ENCODE results near the gene ZFAND6. TPM values are rescaled to one million over a fixed set of nuclear protein-coding genes. Genes with fewer than 3 reads are reported as not detected.

The ZFAND6 gene
- total and polyA plus RNA-seq, 10 of the 15 experiments (the other 5 are each of a cell fraction or from before 2014, with no cell fraction given), result 78.9 to 179 (median 135) TPM

DNA sequence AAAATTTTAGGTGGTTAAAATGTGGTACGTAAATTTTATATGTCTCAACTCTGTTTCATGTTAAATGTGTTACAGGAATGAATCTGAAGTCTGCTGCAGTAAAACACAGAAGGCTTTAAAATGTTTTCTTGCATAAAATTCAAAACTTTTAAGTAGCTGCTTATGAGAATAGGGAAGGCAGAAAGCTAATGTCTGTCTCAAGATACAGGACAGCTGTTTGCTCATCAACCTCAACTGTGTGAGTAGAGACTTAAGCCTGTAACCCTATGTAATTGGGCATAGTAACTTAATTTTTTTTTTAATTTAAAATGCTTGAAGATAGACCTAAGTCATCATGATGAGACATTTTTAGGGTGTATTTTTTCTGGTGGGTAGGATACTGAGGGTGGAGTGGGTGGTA lies 38.9 kb downstream of the ZFAND6 start:
- CTCF ChIA-PET, result interaction anchor here (1.0 to 1.2 kb wide), 5 partner anchors 10 to 152 kb away, joined by 3 to 4 read pairs (median 3); no protein-coding TSS in a partner anchor

More for the DNA sequence above, 38.9 kb downstream of the ZFAND6 start:
- ChIA-PET RAD21 (ENCODE audit: unreplicated experiment) (interaction anchor here (0.7 to 1.4 kb wide), 4 partner anchors 9 to 132 kb away, joined by 3 to 5 read pairs (median 4); no protein-coding TSS in a partner anchor), SMC1A (ENCODE audit: uncharacterized antibody, unreplicated experiment) (interaction anchor here (0.7 to 2.3 kb wide), 13 partner anchors 8 to 80 kb away, joined by 3 to 9 read pairs (median 4); no protein-coding TSS in a partner anchor), POLR2A (interaction anchor here (1.5 to 1.7 kb wide), 2 partner anchors 9 to 11 kb away, joined by 4 to 5 read pairs; no protein-coding TSS in a partner anchor)
- Histone ChIP-seq H3K4me3 (no peak overlapping the region; the same call in 1 of the 2 replicates), H4K20me1 (ENCODE audit: control insufficient read depth, insufficient read depth) (no peaks in the 10 kb centered on the region), H3K79me2 (ENCODE audit: control insufficient read depth, insufficient read depth, low read length) (peaks cover 68% of the 10 kb centered on the region), H3K27me3 (replicated peaks in 1 of 2; ENCODE audit: control insufficient read depth in 2 of 2, insufficient read depth in 2 of 2, low read length in 1 of 2) (no peaks in the 10 kb centered on the region), H3K9me3 (replicated peaks; ENCODE audit: control insufficient read depth, insufficient read depth, low read length) (no peaks in the 10 kb centered on the region), H3K4me2 (ENCODE audit: control insufficient read depth, insufficient read depth) (no peak overlapping the region; the same call in 1 of the 2 replicates), H2AFZ (ENCODE audit: control insufficient read depth, low read depth, low read length) (no peak overlapping the region), H3K36me3 (ENCODE audit: control insufficient read depth in 2 of 2, insufficient read depth in 2 of 2, low read length in 1 of 2) (peaks cover 0 to 5% of the 10 kb centered on the region in 2 experiments; a peak in 2 of 4 replicates), H3K4me1 (ENCODE audit: control insufficient read depth, insufficient read depth, low read length) (peaks cover 14% of the 10 kb centered on the region), H3K9ac (ENCODE audit: control insufficient read depth, insufficient read depth, low read length) (no peak overlapping the region), H3K27ac (ENCODE audit: control insufficient read depth, insufficient read depth) (no peak overlapping the region)
- no TSS peak for BruUV-seq (replicated peaks)
- TF ChIP-seq SREBF1 (IDR thresholded peaks at IDR 0.05; ENCODE audit: low read length) (no peak), SIX5 (IDR thresholded peaks at IDR 0.05; ENCODE audit: low read depth, low read length, severe bottlenecking) (no peak), KAT2A (conservative IDR thresholded peaks at IDR 0.05; ENCODE audit: control insufficient read depth, low read depth, low read length) (no peak), MEF2A (IDR thresholded peaks at IDR 0.05; ENCODE audit: insufficient read depth, low read depth, low read length) (no peak), NFIC (IDR thresholded peaks at IDR 0.05; ENCODE audit: low read depth, low read length) (no peak), TCF3 (IDR thresholded peaks at IDR 0.05; ENCODE audit: borderline replicate concordance, insufficient read depth, low read depth, low read length) (no peak), RFX5 (IDR thresholded peaks at IDR 0.05; ENCODE audit: low read depth, low read length) (no peak), WRNIP1 (IDR thresholded peaks at IDR 0.05; ENCODE audit: borderline replicate concordance, low read depth, low read length) (no peak), DPF2 (IDR thresholded peaks at IDR 0.05) (no peak), HDGF (IDR thresholded peaks at IDR 0.05) (no peak), YY1 (IDR thresholded peaks at IDR 0.05; ENCODE audit: low read depth, low read length) (no peak), CHD4 (IDR thresholded peaks at IDR 0.05) (no peak), ZNF622 (IDR thresholded peaks at IDR 0.05) (no peak), BACH1 (IDR thresholded peaks at IDR 0.05; ENCODE audit: borderline replicate concordance) (no peak), SP1 (IDR thresholded peaks at IDR 0.05; ENCODE audit: low read depth, low read length) (no peak), SUPT20H (IDR thresholded peaks at IDR 0.05; ENCODE audit: borderline replicate concordance, control insufficient read depth, low read depth, low read length) (no peak)
- TF ChIP-seq, protein P1, sequence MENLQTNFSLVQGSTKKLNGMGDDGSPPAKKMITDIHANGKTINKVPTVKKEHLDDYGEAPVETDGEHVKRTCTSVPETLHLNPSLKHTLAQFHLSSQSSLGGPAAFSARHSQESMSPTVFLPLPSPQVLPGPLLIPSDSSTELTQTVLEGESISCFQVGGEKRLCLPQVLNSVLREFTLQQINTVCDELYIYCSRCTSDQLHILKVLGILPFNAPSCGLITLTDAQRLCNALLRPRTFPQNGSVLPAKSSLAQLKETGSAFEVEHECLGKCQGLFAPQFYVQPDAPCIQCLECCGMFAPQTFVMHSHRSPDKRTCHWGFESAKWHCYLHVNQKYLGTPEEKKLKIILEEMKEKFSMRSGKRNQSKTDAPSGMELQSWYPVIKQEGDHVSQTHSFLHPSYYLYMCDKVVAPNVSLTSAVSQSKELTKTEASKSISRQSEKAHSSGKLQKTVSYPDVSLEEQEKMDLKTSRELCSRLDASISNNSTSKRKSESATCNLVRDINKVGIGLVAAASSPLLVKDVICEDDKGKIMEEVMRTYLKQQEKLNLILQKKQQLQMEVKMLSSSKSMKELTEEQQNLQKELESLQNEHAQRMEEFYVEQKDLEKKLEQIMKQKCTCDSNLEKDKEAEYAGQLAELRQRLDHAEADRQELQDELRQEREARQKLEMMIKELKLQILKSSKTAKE (IDR thresholded peaks at IDR 0.05; ENCODE audit: low read depth, poor library complexity, severe bottlenecking), result no peak
- TF ChIP-seq, protein P2, sequence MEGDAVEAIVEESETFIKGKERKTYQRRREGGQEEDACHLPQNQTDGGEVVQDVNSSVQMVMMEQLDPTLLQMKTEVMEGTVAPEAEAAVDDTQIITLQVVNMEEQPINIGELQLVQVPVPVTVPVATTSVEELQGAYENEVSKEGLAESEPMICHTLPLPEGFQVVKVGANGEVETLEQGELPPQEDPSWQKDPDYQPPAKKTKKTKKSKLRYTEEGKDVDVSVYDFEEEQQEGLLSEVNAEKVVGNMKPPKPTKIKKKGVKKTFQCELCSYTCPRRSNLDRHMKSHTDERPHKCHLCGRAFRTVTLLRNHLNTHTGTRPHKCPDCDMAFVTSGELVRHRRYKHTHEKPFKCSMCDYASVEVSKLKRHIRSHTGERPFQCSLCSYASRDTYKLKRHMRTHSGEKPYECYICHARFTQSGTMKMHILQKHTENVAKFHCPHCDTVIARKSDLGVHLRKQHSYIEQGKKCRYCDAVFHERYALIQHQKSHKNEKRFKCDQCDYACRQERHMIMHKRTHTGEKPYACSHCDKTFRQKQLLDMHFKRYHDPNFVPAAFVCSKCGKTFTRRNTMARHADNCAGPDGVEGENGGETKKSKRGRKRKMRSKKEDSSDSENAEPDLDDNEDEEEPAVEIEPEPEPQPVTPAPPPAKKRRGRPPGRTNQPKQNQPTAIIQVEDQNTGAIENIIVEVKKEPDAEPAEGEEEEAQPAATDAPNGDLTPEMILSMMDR (IDR thresholded peaks at IDR 0.05 in 2 of 3, conservative IDR thresholded peaks at IDR 0.05 in 1 of 3; ENCODE audit: control insufficient read depth in 2 of 3, extremely low read depth in 1 of 3, insufficient read depth in 1 of 3, low read depth in 3 of 3, low read length in 3 of 3), result no peak
- in situ Hi-C loops (cut with MboI), result no loop called here
- ATAC-seq (no peak), DNase-seq (ENCODE audit: low read depth, low spot score) (no peak), FAIRE-seq (peak; percentile 70)
- intact Hi-C loops (cut with micrococcal nuclease; ENCODE audit: unreplicated experiment), result no loop called here
- WGBS (ENCODE audit: insufficient coverage, insufficient replicate concordance, low lambda C conversion rate, missing lambda C conversion rate), result 96% methylated on average over 1 of the region's 1 CpG

All from GM12878 (cell line).